NCI-H82 treated with DMSO at 0.1 percent for 48 hours (cell line): Measurements from ENCODE around the gene LINC01488.

ENCODE experiments used
- DNase-seq: peaks from one replicate; lab custom pipeline; 2025; ENCODE audit not compliant: unreplicated experiment; lab: John Stamatoyannopoulos, UW

Gene LINC01488

DNA sequence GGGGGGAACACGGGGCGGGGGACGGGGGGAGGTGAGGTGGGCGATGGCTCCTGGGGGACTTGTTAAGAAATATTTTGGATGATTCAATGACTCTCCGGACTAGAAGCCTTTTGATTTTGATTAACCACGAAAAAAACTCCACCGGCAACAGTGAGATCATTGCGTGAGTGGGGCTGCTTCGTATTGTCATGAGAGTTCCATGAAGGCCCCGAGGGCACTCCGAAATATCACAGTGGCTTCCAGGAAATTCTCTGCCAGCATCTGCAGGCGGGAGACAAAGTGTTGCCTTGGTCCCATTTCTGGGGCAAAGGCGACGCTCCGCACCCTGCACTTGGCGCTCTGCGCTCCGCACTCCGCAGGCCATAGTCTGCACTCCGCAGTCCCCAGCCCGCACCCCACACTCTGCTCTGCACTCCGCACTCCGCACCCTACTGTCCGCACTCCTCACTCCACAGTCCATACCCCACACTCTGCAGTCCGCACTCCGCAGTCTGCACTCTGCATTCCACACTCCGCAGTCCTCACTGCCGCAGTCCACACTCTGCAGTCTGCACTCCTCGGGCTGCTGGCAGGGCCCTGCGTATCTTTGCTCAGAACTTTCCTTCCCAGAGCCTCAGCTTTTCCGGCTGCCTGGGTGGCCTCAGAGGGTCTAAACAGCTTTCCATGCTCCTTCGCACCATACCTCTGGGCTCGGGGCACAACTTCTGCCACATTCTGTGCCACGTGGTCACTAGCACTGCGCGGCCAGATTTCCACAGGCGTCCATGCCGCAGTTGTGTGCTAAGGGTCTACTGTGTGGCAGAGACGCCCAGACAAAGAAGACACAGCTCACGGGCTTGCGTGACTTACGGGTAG, 61.1 kb downstream of the LINC01488 start:
- no peak for DNase-seq
